ENCODE results near the gene PLEKHM3.

DNA sequence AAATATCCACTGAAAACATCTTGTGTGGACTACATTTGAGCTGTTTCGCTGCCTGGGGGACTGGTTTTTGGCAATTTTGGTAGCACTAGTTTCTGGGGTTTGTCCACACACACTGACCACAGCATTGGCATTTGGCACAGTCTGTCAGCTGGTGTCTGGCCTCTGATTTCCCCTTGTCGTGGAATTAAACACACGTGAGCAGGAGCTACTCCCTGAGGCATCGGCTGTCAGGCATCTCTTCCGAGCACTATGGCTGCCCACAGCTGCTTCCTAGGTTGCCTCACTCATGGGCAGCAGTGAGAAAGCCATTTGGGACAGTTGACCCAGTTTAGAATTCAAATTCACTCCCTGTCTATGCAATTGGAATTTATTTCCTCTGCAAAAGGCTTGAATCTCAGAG lies 208.8 kb downstream of the PLEKHM3 start:
- TF ChIP-seq, protein P1, sequence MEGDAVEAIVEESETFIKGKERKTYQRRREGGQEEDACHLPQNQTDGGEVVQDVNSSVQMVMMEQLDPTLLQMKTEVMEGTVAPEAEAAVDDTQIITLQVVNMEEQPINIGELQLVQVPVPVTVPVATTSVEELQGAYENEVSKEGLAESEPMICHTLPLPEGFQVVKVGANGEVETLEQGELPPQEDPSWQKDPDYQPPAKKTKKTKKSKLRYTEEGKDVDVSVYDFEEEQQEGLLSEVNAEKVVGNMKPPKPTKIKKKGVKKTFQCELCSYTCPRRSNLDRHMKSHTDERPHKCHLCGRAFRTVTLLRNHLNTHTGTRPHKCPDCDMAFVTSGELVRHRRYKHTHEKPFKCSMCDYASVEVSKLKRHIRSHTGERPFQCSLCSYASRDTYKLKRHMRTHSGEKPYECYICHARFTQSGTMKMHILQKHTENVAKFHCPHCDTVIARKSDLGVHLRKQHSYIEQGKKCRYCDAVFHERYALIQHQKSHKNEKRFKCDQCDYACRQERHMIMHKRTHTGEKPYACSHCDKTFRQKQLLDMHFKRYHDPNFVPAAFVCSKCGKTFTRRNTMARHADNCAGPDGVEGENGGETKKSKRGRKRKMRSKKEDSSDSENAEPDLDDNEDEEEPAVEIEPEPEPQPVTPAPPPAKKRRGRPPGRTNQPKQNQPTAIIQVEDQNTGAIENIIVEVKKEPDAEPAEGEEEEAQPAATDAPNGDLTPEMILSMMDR (conservative IDR thresholded peaks at IDR 0.05), result no peak
- TF ChIP-seq EZH2 (IDR thresholded peaks at IDR 0.05; ENCODE audit: low read depth), result no peak
